HG02588 (cell line): Measurements from ENCODE around the gene STK17A.
"Not testable (repeated sequence)": the region's sequence is repeated elsewhere in the genome, so short reads cannot be mapped to it uniquely, and the experiment has no call there.

Experiments
- ATAC-seq: cut with Tn5 transposase; IDR thresholded peaks from one replicate; pipeline ENCODE4 v1.9.1; 2021; ENCODE audit warnings: mild to moderate bottlenecking, moderate library complexity; ENCODE audit not compliant: unreplicated experiment

Gene STK17A

GRCh38 chr7:43653891-43654504 is 71.1 kb downstream of the STK17A start:
- ATAC-seq, result no peak

GRCh38 chr7:43655584-43655983 is 72.7 kb downstream of the STK17A start:
- ATAC-seq, result no peak

- no peak for ATAC-seq
Measured at GRCh38 chr7:43656997-43657396, 74.1 kb downstream of the STK17A start.

- ATAC-seq, result no peak
Measured at GRCh38 chr7:43658718-43659548, 76.0 kb downstream of the STK17A start.

DNA sequence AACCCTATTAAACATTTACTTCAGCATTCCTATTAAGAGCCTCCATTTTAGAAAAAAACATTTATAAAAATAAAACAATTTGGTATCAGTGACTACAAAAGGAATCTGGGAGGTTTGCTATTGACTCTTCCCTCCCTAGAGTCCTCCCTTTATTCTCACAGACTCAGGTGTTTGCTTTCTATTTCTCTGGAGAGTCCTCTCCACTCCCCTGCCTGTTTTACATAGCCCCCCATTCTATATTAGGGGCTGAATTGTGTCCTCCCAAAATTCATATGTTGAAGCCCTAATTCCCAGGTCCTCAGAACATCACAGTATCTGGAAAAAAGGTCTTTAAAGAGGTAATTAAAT is 76.6 kb downstream of the STK17A start:
- no peak for ATAC-seq

DNA sequence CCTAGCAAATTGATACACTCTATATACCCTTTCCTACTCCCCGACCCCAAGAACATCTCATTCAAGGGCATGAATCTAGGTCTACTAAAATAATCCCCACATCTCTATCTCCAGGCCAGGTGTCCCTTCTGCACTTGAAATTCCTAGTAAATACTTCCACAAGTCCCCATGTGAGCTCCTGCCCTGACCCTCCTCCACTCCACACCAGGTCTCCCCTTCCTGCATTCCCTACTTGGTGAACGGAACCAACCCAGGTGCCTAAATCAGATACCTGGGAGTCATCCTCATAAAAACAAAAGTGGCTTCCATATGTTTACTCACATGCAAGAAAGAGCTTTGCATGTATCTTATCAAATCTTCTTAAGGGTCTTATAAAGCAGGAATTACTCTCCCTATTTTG is 77.2 kb downstream of the STK17A start:
- ATAC-seq, result no peak

GRCh38 chr7:43664681-43665080 is 81.8 kb downstream of the STK17A start:
- ATAC-seq, result no peak

DNA sequence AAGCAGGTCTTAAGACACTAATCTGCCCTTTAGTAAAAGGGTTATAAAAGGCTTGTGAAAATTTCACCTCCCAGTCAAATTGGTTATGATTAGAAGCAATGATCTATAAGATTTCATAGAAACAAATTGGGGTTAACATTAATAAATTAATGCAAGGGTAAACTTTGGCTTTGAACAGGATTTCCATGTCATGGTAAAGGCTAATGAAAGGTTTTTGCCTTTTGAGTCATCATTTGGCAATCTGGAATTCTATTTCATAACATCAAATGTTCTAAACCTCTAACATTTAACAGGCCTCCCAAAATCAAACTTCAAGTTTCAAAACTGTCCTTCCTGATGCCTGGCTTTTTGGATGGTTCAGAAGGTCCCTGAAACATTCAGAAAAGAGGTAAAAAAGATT is 84.0 kb downstream of the STK17A start:
- ATAC-seq, result no peak

- no peak for ATAC-seq
Measured at GRCh38 chr7:43668035-43668434, 85.1 kb downstream of the STK17A start.

DNA sequence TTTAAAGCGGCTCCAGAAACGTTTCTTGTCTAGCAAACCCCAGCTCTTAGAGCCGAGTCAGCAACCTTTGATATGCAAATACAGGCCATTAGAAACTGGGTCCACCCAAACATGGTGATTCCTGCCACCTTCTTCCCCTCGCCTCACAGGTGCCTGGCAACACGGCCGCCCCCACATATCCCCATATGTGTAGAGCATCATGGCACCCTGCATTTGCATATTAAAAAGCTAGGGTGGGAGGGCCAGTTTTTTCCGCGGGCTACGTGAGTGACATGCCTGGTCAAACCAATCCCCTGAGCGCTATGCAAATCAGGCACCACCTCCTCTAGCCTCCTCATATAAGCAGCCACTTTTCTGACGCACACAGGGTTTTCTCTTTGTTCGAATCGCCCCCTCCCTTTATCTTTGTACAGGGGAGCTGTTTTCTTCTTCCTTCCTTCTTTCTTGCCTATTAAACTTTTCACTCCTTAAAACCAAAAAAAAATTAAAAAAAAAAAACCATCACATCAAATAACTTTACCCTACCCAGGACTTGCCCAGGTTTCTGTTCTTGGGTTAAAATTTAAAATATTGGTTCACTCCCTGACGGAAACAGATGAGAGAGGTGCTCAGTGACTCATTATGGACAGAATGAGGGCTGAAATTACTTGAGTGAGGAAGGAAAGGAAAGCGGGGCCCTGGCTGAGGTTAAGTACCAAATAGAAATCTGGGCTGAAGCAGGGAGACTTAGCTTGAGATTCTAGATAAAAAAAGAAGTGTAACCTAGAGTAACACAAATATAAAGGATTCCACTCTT is 86.6 kb downstream of the STK17A start:
- no peak for ATAC-seq

DNA sequence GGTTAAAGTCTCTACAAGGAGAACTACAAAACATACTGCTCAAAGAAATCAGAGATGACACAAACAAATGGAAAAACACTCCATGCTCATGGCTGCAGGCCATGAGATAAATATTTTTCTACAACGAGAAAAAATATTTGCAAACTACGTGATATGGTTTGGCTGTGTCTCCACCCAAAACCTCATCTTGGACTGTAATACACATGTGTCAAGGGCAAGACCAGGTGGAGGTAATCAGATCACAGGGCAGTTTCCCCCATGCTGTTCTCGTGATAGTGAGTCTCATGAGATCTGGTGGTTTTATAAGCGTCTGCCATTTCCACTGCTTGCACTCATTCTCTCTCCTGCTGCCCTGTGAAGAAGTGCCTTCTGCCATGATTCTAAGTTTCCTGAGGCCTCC is 88.6 kb downstream of the STK17A start:
- ATAC-seq, result no peak

DNA sequence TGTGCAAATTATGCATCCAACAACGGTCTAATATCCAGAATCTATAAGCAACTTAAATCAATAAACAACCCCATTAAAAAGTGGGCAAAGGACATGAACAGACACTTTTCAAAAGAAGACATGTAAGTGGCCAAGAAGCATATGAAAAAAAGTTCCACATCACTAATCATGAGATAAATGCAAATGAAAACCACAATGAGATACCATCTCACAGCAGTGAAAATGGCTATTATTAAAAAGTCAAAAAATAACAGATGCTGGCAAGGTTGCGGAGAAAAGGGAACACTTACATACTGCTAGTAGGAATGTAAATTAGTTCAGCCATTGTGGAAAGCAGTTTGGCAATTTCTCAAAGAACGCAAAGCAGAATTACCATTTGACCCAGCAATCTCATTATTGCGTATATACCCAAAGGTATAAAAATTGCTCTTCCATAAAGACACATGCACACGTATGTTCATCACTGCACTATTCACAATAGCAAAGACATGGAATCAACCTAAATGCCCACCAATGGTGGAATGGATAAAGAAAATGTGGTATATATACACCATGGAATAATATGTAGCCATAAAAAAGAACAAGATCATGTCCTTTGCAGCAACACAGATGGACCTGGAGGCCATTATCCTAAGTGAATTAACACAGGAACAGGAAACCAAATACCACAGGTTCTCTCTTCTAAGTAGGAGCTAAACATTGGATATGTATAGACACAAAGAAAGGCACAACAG is 90.5 kb downstream of the STK17A start:
- ATAC-seq, result not testable (repeated sequence)

- no peak for ATAC-seq
Measured at GRCh38 chr7:43674559-43675436, 91.9 kb downstream of the STK17A start.
